Activated CD8-positive, alpha-beta T cell treated with anti-CD3 and anti-CD28 coated beads for 36 hours (primary cell): ENCODE measurements around the gene NCAPG2. TPM values are rescaled to one million over a fixed set of nuclear protein-coding genes. Genes with fewer than 3 reads are reported as not detected.
"Not testable (repeated sequence)": the region's sequence is repeated elsewhere in the genome, so short reads cannot be mapped to it uniquely, and the experiment has no call there.

Experiments used
- ATAC-seq: fragments of 200-7000 bp; cut with Tn5 transposase; one replicate; pipeline ENCODE4 v1.10.0; 2021; ENCODE audit warnings: mild to moderate bottlenecking, moderate library complexity
- CTCF ChIA-PET: fragments of 350-600 bp; sonication (Branson Sonifier 250); formaldehyde crosslinking; loops from one replicate; lab custom pipeline; 2021; ENCODE audit warnings: antibody characterized with exemption; lab: Charles Lee
- POLR2A ChIA-PET: fragments of 350-600 bp; sonication (Branson Sonifier 250); formaldehyde crosslinking; loops from one replicate; lab custom pipeline; 2021; ENCODE audit warnings: antibody characterized with exemption; lab: Charles Lee
- DNase-seq: peaks from one replicate; pipeline ENCODE4 v3.0.0-alpha.2; 2020
- H3K27ac Mint-ChIP-seq: one replicate; pipeline ENCODE4 v1.8.0; 2021; ENCODE audit warnings: mild to moderate bottlenecking, mixed read lengths
- H3K27me3 Mint-ChIP-seq: one replicate; pipeline ENCODE4 v1.8.0; 2021; ENCODE audit warnings: mixed read lengths
- H3K36me3 Mint-ChIP-seq: one replicate; pipeline ENCODE4 v1.8.0; 2021; ENCODE audit warnings: low read depth, mixed read lengths
- H3K4me1 Mint-ChIP-seq: one replicate; pipeline ENCODE4 v1.8.0; 2021; ENCODE audit warnings: low read depth, mixed read lengths
- H3K4me3 Mint-ChIP-seq: one replicate; pipeline ENCODE4 v1.8.0; 2021; ENCODE audit warnings: mild to moderate bottlenecking, moderate library complexity, mixed read lengths
- H3K9me3 Mint-ChIP-seq: one replicate; pipeline ENCODE4 v1.8.0; 2021; ENCODE audit warnings: mixed read lengths
- CTCF ChIP-seq: fragments of 200-600 bp; IDR thresholded peaks from one replicate; pipeline ENCODE4 v1.8.0; 2022; ENCODE audit warnings: antibody characterized with exemption, mild to moderate bottlenecking
- intact Hi-C: fragments of 100-400 bp; cut with micrococcal nuclease; formaldehyde crosslinking; loops from one replicate; pipeline ENCODE4 v1.10.0; 2022
- total RNA-seq, 2 experiments: library from RNA; stranded (reverse); gene quantifications; one replicate each; pipeline ENCODE4 v1.2.3, GENCODE V29; 2021

Gene NCAPG2
- total RNA-seq, 2 experiments from 2014 or later, result 108 to 113 TPM

- peaks cover 9% of the 10 kb centered on the region for H3K36me3 Mint-ChIP-seq
- ChIA-PET CTCF (interaction anchor here (4.0 kb wide), 1 partner anchor 269 kb away, joined by 19 read pairs; no protein-coding TSS in a partner anchor), POLR2A (no interaction called here)
- H3K27me3 Mint-ChIP-seq, result peaks cover 3% of the 10 kb centered on the region
- no peak overlapping the region for H3K4me3 Mint-ChIP-seq
- no peak overlapping the region for H3K27ac Mint-ChIP-seq
- TF ChIP-seq CTCF, result no peak
- DNase-seq (no peak), ATAC-seq (no peak)
- H3K4me1 Mint-ChIP-seq, result peaks cover 31% of the 10 kb centered on the region
- intact Hi-C loops, result loop anchor here (10.0 kb wide), 1 partner anchor 157 kb away; no protein-coding TSS in a partner anchor
- peaks cover 6% of the 10 kb centered on the region for H3K9me3 Mint-ChIP-seq
Observed at GRCh38 chr7:158707610-158708009, 3.0 kb upstream of the NCAPG2 start.

- H3K9me3 Mint-ChIP-seq, result peaks cover 6% of the 10 kb centered on the region
- ChIA-PET POLR2A (interaction anchor here (2.8 kb wide), 1 partner anchor 11 kb away, joined by 13 read pairs; no protein-coding TSS in a partner anchor), CTCF (interaction anchor here (2.3 to 4.0 kb wide), 2 partner anchors 154 to 269 kb away, joined by 5 to 19 read pairs; no protein-coding TSS in a partner anchor)
- no peak overlapping the region for H3K27ac Mint-ChIP-seq
- H3K4me1 Mint-ChIP-seq, result peaks cover 30% of the 10 kb centered on the region
- intact Hi-C loops, result loop anchor here (10.0 kb wide), 1 partner anchor 158 kb away; no protein-coding TSS in a partner anchor
- no peak for TF ChIP-seq CTCF
- peaks cover 11% of the 10 kb centered on the region for H3K36me3 Mint-ChIP-seq
- H3K4me3 Mint-ChIP-seq, result peak overlapping the region; percentile 45
- peaks cover under 1% of the 10 kb centered on the region for H3K27me3 Mint-ChIP-seq
- no peak for DNase-seq
- ATAC-seq, result no peak
Observed at GRCh38 chr7:158706710-158707590, 2.3 kb upstream of the NCAPG2 start.

- ChIA-PET CTCF (interaction anchor here (2.3 to 4.0 kb wide), 2 partner anchors 155 to 270 kb away, joined by 5 to 19 read pairs; no protein-coding TSS in a partner anchor), POLR2A (interaction anchor here (2.8 kb wide), 1 partner anchor 10 kb away, joined by 13 read pairs; no protein-coding TSS in a partner anchor)
- Mint-ChIP-seq H3K27ac (no peak overlapping the region), H3K36me3 (peaks cover 18% of the 10 kb centered on the region), H3K4me1 (peaks cover 35% of the 10 kb centered on the region), H3K9me3 (peaks cover 6% of the 10 kb centered on the region), H3K4me3 (peak overlapping the region; percentile 45), H3K27me3 (no peaks in the 10 kb centered on the region)
- TF ChIP-seq CTCF, result no peak
- intact Hi-C loops, result loop anchor here (10.0 kb wide), 1 partner anchor 159 kb away; no protein-coding TSS in a partner anchor
- ATAC-seq, result no peak
- no peak for DNase-seq
Observed at GRCh38 chr7:158706273-158706704, 1.7 kb upstream of the NCAPG2 start.

GRCh38 chr7:158705234-158705850 is 738 bp upstream of the NCAPG2 start:
- ChIA-PET CTCF (interaction anchor here (0.9 to 4.0 kb wide), 4 partner anchors 9 to 271 kb away, joined by 3 to 19 read pairs (median 4); no protein-coding TSS in a partner anchor), POLR2A (interaction anchor here (0.7 to 2.8 kb wide), 11 partner anchors 9 to 271 kb away, joined by 3 to 13 read pairs (median 5); partner anchors contain the start of gene DYNC2I1)
- Mint-ChIP-seq H3K27me3 (no peaks in the 10 kb centered on the region), H3K27ac (peak overlapping the region; percentile 68), H3K4me1 (peaks cover 35% of the 10 kb centered on the region), H3K36me3 (peaks cover 26% of the 10 kb centered on the region), H3K9me3 (peaks cover 6% of the 10 kb centered on the region), H3K4me3 (peak overlapping the region; percentile 76)
- ATAC-seq (no peak), DNase-seq (no peak)
- intact Hi-C loops, result loop anchor here (10.0 kb wide), 1 partner anchor 159 kb away; no protein-coding TSS in a partner anchor
- TF ChIP-seq CTCF, result no peak

- H3K27ac Mint-ChIP-seq, result peak overlapping the region; percentile 89
- ChIA-PET POLR2A (interaction anchor here (0.8 to 2.8 kb wide), 12 partner anchors 7 to 273 kb away, joined by 3 to 13 read pairs (median 4); partner anchors contain the start of gene DYNC2I1), CTCF (interaction anchor here (0.8 to 4.0 kb wide), 6 partner anchors 8 to 272 kb away, joined by 3 to 19 read pairs (median 4); no protein-coding TSS in a partner anchor)
- DNase-seq, H3K9me3 Mint-ChIP-seq, H3K27me3 Mint-ChIP-seq, ATAC-seq: not testable (repeated sequence)
- intact Hi-C loops, result loop anchor here (5.0 to 10.0 kb wide), 2 partner anchors 113 to 161 kb away; no protein-coding TSS in a partner anchor
- peaks cover 35% of the 10 kb centered on the region for H3K36me3 Mint-ChIP-seq
- H3K4me1 Mint-ChIP-seq, result peaks cover 36% of the 10 kb centered on the region
- H3K4me3 Mint-ChIP-seq, result peak overlapping the region; percentile 76
Observed at GRCh38 chr7:158703679-158704523, 703 bp downstream of the NCAPG2 start.
